Non-pigmented ciliary epithelial cell (primary cell): ENCODE results near the gene SLC26A6.
A peak's percentile ranks its signal among the peaks of the same experiment; 100 is the strongest.

ENCODE experiments used
- DNase-seq: peaks from one replicate; pipeline ENCODE4 v3.0.0-alpha.2; 2010; ENCODE audit warnings: low read depth

SLC26A6 gene

GRCh38 chr3:48631516-48632448 lies 3.5 kb downstream of the SLC26A6 start:
- no peak for DNase-seq

- DNase-seq: no peak
Measured at GRCh38 chr3:48630833-48631232, 4.4 kb downstream of the SLC26A6 start.

- no peak for DNase-seq
Measured at GRCh38 chr3:48630407-48630806, 4.9 kb downstream of the SLC26A6 start.

- DNase-seq: no peak
Measured at GRCh38 chr3:48629894-48630293, 5.4 kb downstream of the SLC26A6 start.

GRCh38 chr3:48628277-48629017 lies 6.8 kb downstream of the SLC26A6 start:
- DNase-seq: no peak

GRCh38 chr3:48625600-48625999 lies 9.7 kb downstream of the SLC26A6 start:
- DNase-seq: no peak

GRCh38 chr3:48624767-48625166 lies 10.5 kb downstream of the SLC26A6 start:
- no peak for DNase-seq

- no peak for DNase-seq
Measured at GRCh38 chr3:48623851-48624547, 11.3 kb downstream of the SLC26A6 start.

- DNase-seq: no peak
Measured at GRCh38 chr3:48621461-48621869, 13.8 kb downstream of the SLC26A6 start, which contains the start of gene TMEM89. TSS of gene TMEM89 (minus strand) at chr3:48621769. CDS start at chr3:48621756, 13 bp downstream.

- no peak for DNase-seq
Measured at GRCh38 chr3:48619541-48620524, 15.4 kb downstream of the SLC26A6 start.

- no peak for DNase-seq
Measured at GRCh38 chr3:48617559-48617958, 17.7 kb downstream of the SLC26A6 start.

- no peak for DNase-seq
Measured at GRCh38 chr3:48614044-48614443, 21.2 kb downstream of the SLC26A6 start.

GRCh38 chr3:48612309-48612708 lies 23.0 kb downstream of the SLC26A6 start:
- DNase-seq: no peak

GRCh38 chr3:48609088-48610005 lies 25.9 kb downstream of the SLC26A6 start, which contains the start of gene UQCRC1:
TSS of gene UQCRC1 (minus strand) at chr3:48609646. CDS start at chr3:48609620, 26 bp downstream.
- DNase-seq: peak; percentile 52

- DNase-seq: no peak
Measured at GRCh38 chr3:48607519-48607918, 27.7 kb downstream of the SLC26A6 start.

GRCh38 chr3:48601622-48601994 lies 33.7 kb downstream of the SLC26A6 start:
- no peak for DNase-seq

- DNase-seq: no peak
Measured at GRCh38 chr3:48600711-48601621, 34.3 kb downstream of the SLC26A6 start.

- DNase-seq: no peak
Measured at GRCh38 chr3:48599509-48600285, 35.6 kb downstream of the SLC26A6 start.
